Measurements from ENCODE around the gene SLC35D2. TPM values are rescaled to one million over a fixed set of nuclear protein-coding genes. Genes with fewer than 3 reads are reported as not detected.
"Not testable (repeated sequence)": the region's sequence is repeated elsewhere in the genome, so short reads cannot be mapped to it uniquely, and the experiment has no call there.

Gene SLC35D2
- polyA plus RNA-seq, 4 donors = 57.2 to 92.7 (median 80.6) TPM

DNA sequence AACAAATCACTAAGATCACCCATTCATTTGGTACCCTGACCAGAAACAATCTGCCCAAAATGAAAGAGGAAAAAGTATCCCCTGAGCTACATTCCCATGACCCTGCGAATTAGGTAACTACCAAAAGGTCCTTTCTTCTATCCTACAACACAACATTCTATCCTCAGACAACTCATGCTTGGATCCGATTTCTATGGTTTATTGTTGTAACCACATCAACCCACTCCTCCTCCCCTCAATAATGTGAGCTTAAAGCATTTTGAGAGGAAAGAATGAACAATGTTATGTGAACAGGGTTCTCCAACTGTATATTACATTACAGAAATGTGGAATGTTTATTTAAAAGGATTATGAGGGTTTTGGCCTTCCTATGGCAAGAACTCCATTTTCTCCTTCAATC is 4.0 kb downstream of the SLC35D2 start:
- no peak for FAIRE-seq
- 93 to 98% (median 94%) methylated on average over 2 of the region's 2 CpGs for whole genome bisulfite sequencing, 3 donors
- no peak overlapping the region for H3K27ac ChIP-seq (ENCODE audit: low read depth in 1 of 3, low read length in 2 of 3)
- peaks cover 8 to 32% (median 11%) of the 10 kb centered on the region in 3 donors for H3K4me1 ChIP-seq (ENCODE audit: control insufficient read depth in 3 of 3, insufficient read depth in 2 of 3, low read depth in 1 of 3, low read length in 2 of 3)
- H3K4me3 ChIP-seq (ENCODE audit: low read depth in 1 of 3, low read length in 3 of 3) = no peak overlapping the region
- no peaks in the 10 kb centered on the region for H3K27me3 ChIP-seq (ENCODE audit: control insufficient read depth in 3 of 3, insufficient read depth in 3 of 3, low read length in 3 of 3)
- H3K9me3 ChIP-seq (ENCODE audit: control insufficient read depth in 2 of 2, insufficient read depth in 1 of 2, low read depth in 1 of 2, low read length in 1 of 2) = no peaks in the 10 kb centered on the region
- no peak for DNase-seq
- H3K36me3 ChIP-seq (ENCODE audit: control insufficient read depth in 3 of 3, insufficient read depth in 2 of 3, low read depth in 1 of 3, low read length in 3 of 3) = peaks cover 0 to 27% (median 0%) of the 10 kb centered on the region in 3 donors

DNA sequence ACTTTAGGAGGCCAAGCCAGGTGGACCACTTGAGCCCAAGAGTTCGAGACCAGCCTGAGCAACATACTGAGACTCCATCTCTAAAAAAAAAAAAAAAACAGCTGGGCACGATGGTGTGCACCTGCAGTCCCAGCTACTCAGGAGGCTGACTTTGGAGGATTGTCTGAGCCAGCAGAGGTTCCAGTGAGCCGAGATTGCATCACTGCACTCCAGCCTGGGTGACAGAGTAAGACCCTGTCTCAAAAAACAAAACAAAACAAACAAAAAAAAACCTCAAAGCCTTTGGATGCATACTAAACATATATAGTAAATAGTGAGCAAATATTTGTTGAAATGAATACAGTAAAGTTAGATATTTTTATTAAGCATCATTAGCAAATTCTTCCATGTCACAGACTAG is 5.3 kb downstream of the SLC35D2 start:
- Histone ChIP-seq H3K27ac (ENCODE audit: low read depth in 1 of 3, low read length in 2 of 3) (peak overlapping the region in 1 of 3 donors; percentile 70), H3K9me3 (ENCODE audit: control insufficient read depth in 2 of 2, insufficient read depth in 1 of 2, low read depth in 1 of 2, low read length in 1 of 2) (no peaks in the 10 kb centered on the region), H3K36me3 (ENCODE audit: control insufficient read depth in 3 of 3, insufficient read depth in 2 of 3, low read depth in 1 of 3, low read length in 3 of 3) (peaks cover 0 to 30% (median 1%) of the 10 kb centered on the region in 3 donors), H3K4me3 (ENCODE audit: low read depth in 1 of 3, low read length in 3 of 3) (no peak overlapping the region), H3K27me3 (ENCODE audit: control insufficient read depth in 3 of 3, insufficient read depth in 3 of 3, low read length in 3 of 3) (no peaks in the 10 kb centered on the region), H3K4me1 (ENCODE audit: control insufficient read depth in 3 of 3, insufficient read depth in 2 of 3, low read depth in 1 of 3, low read length in 2 of 3) (peaks cover 8 to 26% (median 9%) of the 10 kb centered on the region in 3 donors)
- FAIRE-seq (no peak), DNase-seq (no peak)
- WGBS, 3 donors = 68 to 86% (median 73%) methylated on average over 3 of the region's 3 CpGs

DNA sequence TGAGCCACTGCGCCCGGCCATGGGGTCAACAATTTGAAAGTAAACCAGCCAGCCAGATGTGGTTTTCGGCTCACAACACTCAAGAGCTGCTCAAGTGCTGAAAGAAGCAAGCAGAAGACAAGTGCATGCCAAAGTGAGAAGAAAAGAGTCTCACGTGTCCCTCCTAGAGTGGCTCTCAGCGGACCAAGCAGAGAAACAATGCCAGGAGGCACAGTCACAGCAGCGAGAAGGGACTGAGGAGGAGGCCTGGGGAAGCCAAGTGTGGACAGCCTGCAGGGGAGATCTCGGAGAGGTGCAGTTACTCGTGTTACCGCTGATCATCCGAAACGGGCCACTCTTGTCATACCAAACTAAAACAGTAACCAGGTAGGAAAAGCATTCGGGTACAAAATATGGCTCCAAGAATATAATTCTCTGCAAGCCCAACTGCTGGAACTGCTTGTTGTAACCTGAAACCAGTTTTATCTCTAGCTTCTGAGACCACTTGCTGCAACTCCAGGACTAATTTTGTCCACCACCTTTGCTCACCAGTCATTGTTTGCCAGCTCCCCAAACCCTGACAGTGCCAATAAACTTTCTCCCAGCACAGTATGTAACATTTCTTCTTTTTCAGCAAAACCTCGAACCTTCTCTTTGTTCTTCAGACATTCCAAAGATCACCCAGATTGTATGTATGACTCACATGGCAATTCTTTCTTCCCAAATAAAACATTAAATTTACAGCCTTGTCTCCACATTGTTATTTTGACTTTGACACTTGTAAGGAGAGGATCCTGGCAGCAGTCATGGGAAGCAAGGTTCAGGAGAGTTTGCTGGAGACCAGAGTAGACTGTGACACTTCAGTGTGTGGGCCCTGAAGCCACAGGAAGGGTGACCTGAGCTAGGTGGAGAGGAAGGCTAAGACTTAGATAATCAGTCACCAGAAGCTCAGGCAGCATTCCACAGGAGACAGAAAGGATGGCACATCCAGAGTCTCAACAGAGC is 6.3 kb downstream of the SLC35D2 start:
- no peaks in the 10 kb centered on the region for H3K9me3 ChIP-seq (ENCODE audit: control insufficient read depth in 2 of 2, insufficient read depth in 1 of 2, low read depth in 1 of 2, low read length in 1 of 2)
- peaks cover 8 to 23% (median 8%) of the 10 kb centered on the region in 3 donors for H3K4me1 ChIP-seq (ENCODE audit: control insufficient read depth in 3 of 3, insufficient read depth in 2 of 3, low read depth in 1 of 3, low read length in 2 of 3)
- peak overlapping the region in 2 of 3 donors; percentile 47 to 70 for H3K27ac ChIP-seq (ENCODE audit: low read depth in 1 of 3, low read length in 2 of 3)
- WGBS, 3 donors = 72 to 81% (median 76%) methylated on average over 13 of the region's 13 CpGs
- DNase-seq (peak; percentile 64 to 68), FAIRE-seq (no peak)
- no peak overlapping the region for H3K4me3 ChIP-seq (ENCODE audit: low read depth in 1 of 3, low read length in 3 of 3)
- H3K27me3 ChIP-seq (ENCODE audit: control insufficient read depth in 3 of 3, insufficient read depth in 3 of 3, low read length in 3 of 3) = no peaks in the 10 kb centered on the region
- peaks cover 0 to 33% (median 1%) of the 10 kb centered on the region in 3 donors for H3K36me3 ChIP-seq (ENCODE audit: control insufficient read depth in 3 of 3, insufficient read depth in 2 of 3, low read depth in 1 of 3, low read length in 3 of 3)

DNA sequence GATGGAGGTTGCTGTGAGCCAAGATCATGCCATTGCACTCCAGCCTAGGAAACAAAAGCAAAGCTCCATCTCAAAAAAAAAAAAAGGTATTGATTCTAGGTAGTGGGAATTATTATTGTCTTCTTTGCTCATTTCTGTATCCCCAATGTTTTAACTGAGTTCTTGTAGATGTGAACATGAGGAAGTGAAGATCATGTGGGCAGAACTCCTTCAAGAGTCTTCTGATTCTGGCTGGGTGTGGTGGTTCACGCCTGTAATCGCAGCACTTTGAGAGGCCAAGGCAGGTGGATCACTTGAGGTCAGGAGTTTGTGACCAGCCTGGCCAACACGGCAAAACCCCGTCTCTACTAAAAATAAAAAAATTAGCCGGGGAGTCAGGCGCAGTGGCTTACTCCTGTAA is 8.0 kb downstream of the SLC35D2 start:
- not testable (repeated sequence) for FAIRE-seq; DNase-seq; H3K27ac ChIP-seq (ENCODE audit: low read depth in 1 of 3, low read length in 2 of 3); H3K27me3 ChIP-seq (ENCODE audit: control insufficient read depth in 3 of 3, insufficient read depth in 3 of 3, low read length in 3 of 3); H3K4me3 ChIP-seq (ENCODE audit: low read depth in 1 of 3, low read length in 3 of 3); H3K9me3 ChIP-seq (ENCODE audit: control insufficient read depth in 2 of 2, insufficient read depth in 1 of 2, low read depth in 1 of 2, low read length in 1 of 2)
- H3K4me1 ChIP-seq (ENCODE audit: control insufficient read depth in 3 of 3, insufficient read depth in 2 of 3, low read depth in 1 of 3, low read length in 2 of 3) = peaks cover 2 to 11% (median 5%) of the 10 kb centered on the region in 3 donors
- H3K36me3 ChIP-seq (ENCODE audit: control insufficient read depth in 3 of 3, insufficient read depth in 2 of 3, low read depth in 1 of 3, low read length in 3 of 3) = peaks cover 0 to 24% (median 1%) of the 10 kb centered on the region in 3 donors
- 89 to 94% (median 93%) methylated on average over 6 of the region's 6 CpGs for WGBS, 3 donors

DNA sequence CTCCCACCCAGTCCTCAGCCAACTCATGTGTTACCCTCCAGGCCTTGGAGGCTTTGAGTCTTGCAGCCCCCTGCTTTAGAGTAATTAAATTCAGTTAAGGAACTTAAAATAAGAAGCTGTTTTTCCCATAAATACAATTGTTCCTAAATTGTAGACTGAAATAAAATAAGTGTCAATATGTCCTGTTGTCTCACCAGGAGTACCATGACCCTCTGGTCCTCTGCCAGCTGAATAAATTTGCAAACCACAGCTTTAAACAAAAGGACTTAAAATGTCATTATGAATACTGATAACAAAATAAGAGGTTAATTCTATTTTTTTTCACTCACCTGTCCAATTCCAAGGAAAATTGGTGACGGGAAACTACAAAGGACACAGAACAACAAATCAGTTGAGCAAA is 15.6 kb downstream of the SLC35D2 start:
- Histone ChIP-seq H3K4me1 (ENCODE audit: control insufficient read depth in 3 of 3, insufficient read depth in 2 of 3, low read depth in 1 of 3, low read length in 2 of 3) (peaks cover 0 to 9% (median 0%) of the 10 kb centered on the region in 3 donors), H3K36me3 (ENCODE audit: control insufficient read depth in 3 of 3, insufficient read depth in 2 of 3, low read depth in 1 of 3, low read length in 3 of 3) (peaks cover 2 to 31% (median 13%) of the 10 kb centered on the region in 3 donors), H3K9me3 (ENCODE audit: control insufficient read depth in 2 of 2, insufficient read depth in 1 of 2, low read depth in 1 of 2, low read length in 1 of 2) (no peaks in the 10 kb centered on the region), H3K27me3 (ENCODE audit: control insufficient read depth in 3 of 3, insufficient read depth in 3 of 3, low read length in 3 of 3) (no peaks in the 10 kb centered on the region), H3K27ac (ENCODE audit: low read depth in 1 of 3, low read length in 2 of 3) (peak overlapping the region in 1 of 3 donors; percentile 48), H3K4me3 (ENCODE audit: low read depth in 1 of 3, low read length in 3 of 3) (no peak overlapping the region)
- FAIRE-seq (no peak), DNase-seq (no peak)
- 93 to 98% (median 98%) methylated on average over 1 of the region's 1 CpG for WGBS, 3 donors

DNA sequence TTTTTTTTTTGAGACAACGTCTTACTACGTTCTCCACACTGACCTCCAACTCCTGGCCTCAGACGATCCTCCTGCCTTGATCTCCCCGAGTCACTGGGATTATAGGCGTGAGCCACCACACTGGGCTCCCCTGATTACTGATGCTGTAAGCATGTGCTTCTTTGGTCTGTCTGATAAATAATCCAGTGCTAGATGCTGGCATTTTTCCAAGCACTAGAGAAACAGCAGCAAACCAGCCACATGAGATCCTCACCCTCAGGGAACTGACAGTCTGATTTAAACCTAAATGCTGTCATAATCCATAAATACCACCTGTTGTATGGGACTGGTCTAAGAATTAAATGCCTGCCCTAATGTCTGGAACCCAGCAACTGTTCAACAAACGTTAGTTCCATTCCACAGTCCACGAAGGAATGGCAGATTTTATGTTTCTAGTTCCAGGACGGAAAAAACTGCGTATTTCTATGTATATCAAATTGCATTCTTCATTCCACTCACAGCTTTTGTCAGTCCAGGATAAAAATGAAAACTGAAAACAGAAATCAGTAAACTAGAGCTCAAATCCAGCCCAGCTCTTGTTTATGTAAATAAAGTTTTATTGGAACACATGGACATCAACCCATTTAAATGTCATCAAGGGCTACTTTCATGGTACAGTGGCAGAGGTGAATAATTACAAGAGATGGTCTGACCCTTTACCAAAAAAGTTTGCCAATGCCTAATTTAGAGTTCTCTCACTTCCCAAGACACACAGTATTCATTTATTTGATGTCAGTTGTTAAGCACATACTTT is 20.1 kb downstream of the SLC35D2 start:
- Histone ChIP-seq H3K36me3 (ENCODE audit: control insufficient read depth in 3 of 3, insufficient read depth in 2 of 3, low read depth in 1 of 3, low read length in 3 of 3) (peaks cover 5 to 38% (median 14%) of the 10 kb centered on the region in 3 donors), H3K27me3 (ENCODE audit: control insufficient read depth in 3 of 3, insufficient read depth in 3 of 3, low read length in 3 of 3) (no peaks in the 10 kb centered on the region), H3K27ac (ENCODE audit: low read depth in 1 of 3, low read length in 2 of 3) (no peak overlapping the region), H3K4me3 (ENCODE audit: low read depth in 1 of 3, low read length in 3 of 3) (no peak overlapping the region), H3K4me1 (ENCODE audit: control insufficient read depth in 3 of 3, insufficient read depth in 2 of 3, low read depth in 1 of 3, low read length in 2 of 3) (peaks cover 0 to 9% (median 0%) of the 10 kb centered on the region in 3 donors), H3K9me3 (ENCODE audit: control insufficient read depth in 2 of 2, insufficient read depth in 1 of 2, low read depth in 1 of 2, low read length in 1 of 2) (no peaks in the 10 kb centered on the region)
- DNase-seq = no peak
- no peak for FAIRE-seq
- WGBS, 3 donors = 91 to 95% (median 92%) methylated on average over 9 of the region's 9 CpGs

DNA sequence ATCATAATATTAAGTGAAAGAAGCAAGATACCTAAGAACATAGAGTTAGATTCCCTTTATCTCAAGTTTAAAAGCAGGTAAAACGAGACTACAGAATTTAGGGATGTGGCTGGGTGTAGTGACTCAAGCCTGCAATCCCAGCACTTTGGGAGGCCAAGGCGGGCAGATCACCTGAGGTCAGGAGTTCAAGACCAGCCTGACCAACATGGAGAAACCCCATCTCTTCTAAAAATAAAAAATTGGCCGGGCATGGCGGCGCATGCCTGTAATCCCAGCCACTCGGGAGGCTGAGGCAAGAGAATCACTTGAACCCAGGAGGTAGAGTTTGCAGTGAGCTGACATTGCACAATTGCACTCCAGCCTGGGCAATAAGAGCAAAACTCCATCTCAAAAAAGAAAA is 21.4 kb downstream of the SLC35D2 start:
- H3K4me3 ChIP-seq (ENCODE audit: low read depth in 1 of 3, low read length in 3 of 3); H3K4me1 ChIP-seq (ENCODE audit: control insufficient read depth in 3 of 3, insufficient read depth in 2 of 3, low read depth in 1 of 3, low read length in 2 of 3); H3K9me3 ChIP-seq (ENCODE audit: control insufficient read depth in 2 of 2, insufficient read depth in 1 of 2, low read depth in 1 of 2, low read length in 1 of 2); H3K27ac ChIP-seq (ENCODE audit: low read depth in 1 of 3, low read length in 2 of 3); H3K27me3 ChIP-seq (ENCODE audit: control insufficient read depth in 3 of 3, insufficient read depth in 3 of 3, low read length in 3 of 3); FAIRE-seq; DNase-seq: not testable (repeated sequence)
- peaks cover 7 to 40% (median 14%) of the 10 kb centered on the region in 3 donors for H3K36me3 ChIP-seq (ENCODE audit: control insufficient read depth in 3 of 3, insufficient read depth in 2 of 3, low read depth in 1 of 3, low read length in 3 of 3)
- WGBS, 3 donors = 94 to 97% (median 97%) methylated on average over 6 of the region's 6 CpGs

DNA sequence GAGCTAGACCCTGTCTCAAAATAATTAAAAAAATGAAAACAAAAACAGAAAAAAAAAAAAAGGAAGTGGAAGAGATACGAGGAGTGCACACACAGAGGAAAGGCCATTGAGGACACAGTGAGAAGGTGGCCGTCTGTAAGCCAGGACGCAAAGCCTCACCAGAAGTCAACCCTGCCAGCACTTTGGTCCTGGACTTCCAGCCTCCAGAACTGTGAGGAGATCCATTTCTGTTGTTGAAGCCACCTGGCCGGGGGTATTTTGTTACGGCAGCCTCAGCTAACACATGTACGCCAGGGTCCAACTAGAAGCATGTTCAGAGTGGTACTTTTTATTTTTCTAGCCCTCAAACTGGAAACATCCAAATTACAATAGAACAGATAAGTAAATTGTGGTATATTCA is 21.8 kb downstream of the SLC35D2 start:
- Histone ChIP-seq H3K9me3 (ENCODE audit: control insufficient read depth in 2 of 2, insufficient read depth in 1 of 2, low read depth in 1 of 2, low read length in 1 of 2) (no peaks in the 10 kb centered on the region), H3K27me3 (ENCODE audit: control insufficient read depth in 3 of 3, insufficient read depth in 3 of 3, low read length in 3 of 3) (no peaks in the 10 kb centered on the region), H3K27ac (ENCODE audit: low read depth in 1 of 3, low read length in 2 of 3) (no peak overlapping the region), H3K36me3 (ENCODE audit: control insufficient read depth in 3 of 3, insufficient read depth in 2 of 3, low read depth in 1 of 3, low read length in 3 of 3) (peaks cover 7 to 41% (median 14%) of the 10 kb centered on the region in 3 donors), H3K4me3 (ENCODE audit: low read depth in 1 of 3, low read length in 3 of 3) (no peak overlapping the region), H3K4me1 (ENCODE audit: control insufficient read depth in 3 of 3, insufficient read depth in 2 of 3, low read depth in 1 of 3, low read length in 2 of 3) (peaks cover 0 to 9% (median 0%) of the 10 kb centered on the region in 3 donors)
- WGBS, 3 donors = 93 to 95% (median 95%) methylated on average over 6 of the region's 6 CpGs
- no peak for FAIRE-seq
- no peak for DNase-seq

Measured in small intestine (tissue), 7 donors.